Hepatocyte (in vitro differentiated cells): ENCODE measurements around the gene CAB39. TPM values are rescaled to one million over a fixed set of nuclear protein-coding genes. Genes with fewer than 3 reads are reported as not detected.

Experiments used
- DNase-seq: peaks from one replicate; pipeline ENCODE4 v3.0.0-alpha.2; 2016; ENCODE audit warnings: low spot score
- H2AFZ ChIP-seq: fragments of 200-600 bp; sonication (generic); 2 replicates; pipeline ENCODE4 v1.6.0; 2016; ENCODE audit warnings: antibody characterized with exemption, mild to moderate bottlenecking
- H3K27ac ChIP-seq: fragments of 200-600 bp; sonication (generic); 2 replicates; pipeline ENCODE4 v1.5.1; 2016; ENCODE audit warnings: mild to moderate bottlenecking
- H3K27me3 ChIP-seq: fragments of 200-600 bp; sonication (generic); 2 replicates; pipeline ENCODE4 v1.6.1; 2016
- H3K36me3 ChIP-seq: fragments of 200-600 bp; sonication (generic); replicated peaks from 2 replicates; pipeline ENCODE4 v1.5.1; 2016; ENCODE audit warnings: low read depth; ENCODE audit not compliant: insufficient read depth
- H3K4me1 ChIP-seq: fragments of 200-600 bp; sonication (generic); 2 replicates; pipeline ENCODE4 v1.5.1; 2016; ENCODE audit warnings: mild to moderate bottlenecking, moderate library complexity; ENCODE audit not compliant: insufficient read depth
- H3K4me2 ChIP-seq: fragments of 200-600 bp; sonication (generic); 2 replicates; pipeline ENCODE4 v1.6.0; 2016
- H3K4me3 ChIP-seq: fragments of 200-600 bp; sonication (generic); 2 replicates; pipeline ENCODE4 v1.5.1; 2016; ENCODE audit warnings: mild to moderate bottlenecking
- H3K79me2 ChIP-seq: fragments of 200-600 bp; sonication (generic); 2 replicates; pipeline ENCODE4 v1.6.0; 2017; ENCODE audit warnings: mild to moderate bottlenecking
- H3K9me2 ChIP-seq: fragments of 200-600 bp; sonication (generic); replicated peaks from 2 replicates; pipeline ENCODE4 v1.6.0; 2017; ENCODE audit warnings: mild to moderate bottlenecking; ENCODE audit not compliant: insufficient read depth
- H3K9me3 ChIP-seq: fragments of 200-600 bp; sonication (generic); 2 replicates; pipeline ENCODE4 v1.5.1; 2016; ENCODE audit warnings: low read depth, mild to moderate bottlenecking
- H4K20me1 ChIP-seq: fragments of 200-600 bp; sonication (generic); 2 replicates; pipeline ENCODE4 v1.6.0; 2016; ENCODE audit warnings: mild to moderate bottlenecking; ENCODE audit not compliant: insufficient read depth, poor library complexity, severe bottlenecking
- CTCF ChIP-seq: fragments of 200-600 bp; sonication (generic); IDR thresholded peaks from 2 replicates; pipeline ENCODE4 v1.5.1; 2016; ENCODE audit warnings: antibody characterized with exemption, mild to moderate bottlenecking; ENCODE audit not compliant: poor library complexity
- EZH2 ChIP-seq: fragments of 200-600 bp; sonication (generic); IDR thresholded peaks from 2 replicates; pipeline ENCODE4 v1.6.1; 2016; ENCODE audit warnings: antibody characterized with exemption, mild to moderate bottlenecking, borderline replicate concordance
- EZH2phosphoT487 ChIP-seq: fragments of 200-600 bp; sonication (generic); IDR thresholded peaks from one replicate; pipeline ENCODE4 v1.6.1; 2018; ENCODE audit warnings: antibody characterized with exemption, mild to moderate bottlenecking, low read depth, moderate library complexity; ENCODE audit not compliant: unreplicated experiment, severe bottlenecking
- WGBS: methylation state at CpG from one replicate; pipeline ENCODE4 v1.1.6; 2016; ENCODE audit warnings: low lambda C conversion rate; ENCODE audit errors: missing lambda C conversion rate; 5-methylcytosine and 5-hydroxymethylcytosine counted together
- polyA plus RNA-seq: library from polyadenylated mRNA; unstranded; fragments of >200 nt; fragmentation: Nextera tagmentation; extraction: Ambion mirVana; gene quantifications from 2 replicates; pipeline ENCODE4 v1.2.1, GENCODE V29; 2016
- total RNA-seq: library from RNA; depleted of rRNA; stranded (reverse); fragments of >200 nt; gene quantifications from 2 replicates; pipeline ENCODE4 v1.2.3, GENCODE V29; 2014

CAB39 gene
- total and polyA plus RNA-seq, 2 experiments from 2014 or later = 38.5 to 84.4 TPM

GRCh38 chr2:230758566-230759480, 46.2 kb downstream of the CAB39 start:
- no peak overlapping the region for H2AFZ ChIP-seq
- no peaks in the 10 kb centered on the region for H3K9me2 ChIP-seq
- peak overlapping the region; percentile 63 for H3K4me2 ChIP-seq
- TF ChIP-seq EZH2phosphoT487 = no peak
- no peak for TF ChIP-seq CTCF
- no peak for TF ChIP-seq EZH2
- peaks cover 85% of the 10 kb centered on the region for H3K79me2 ChIP-seq
- WGBS = 92% methylated on average over 6 of the region's 6 CpGs
- no peaks in the 10 kb centered on the region for H4K20me1 ChIP-seq
- DNase-seq = no peak
- no peaks in the 10 kb centered on the region for H3K9me3 ChIP-seq
- no peaks in the 10 kb centered on the region for H3K36me3 ChIP-seq
- peaks cover 38% of the 10 kb centered on the region for H3K4me1 ChIP-seq
- no peaks in the 10 kb centered on the region for H3K27me3 ChIP-seq
- H3K4me3 ChIP-seq = no peak overlapping the region
- H3K27ac ChIP-seq = peak overlapping the region; percentile 74

DNA sequence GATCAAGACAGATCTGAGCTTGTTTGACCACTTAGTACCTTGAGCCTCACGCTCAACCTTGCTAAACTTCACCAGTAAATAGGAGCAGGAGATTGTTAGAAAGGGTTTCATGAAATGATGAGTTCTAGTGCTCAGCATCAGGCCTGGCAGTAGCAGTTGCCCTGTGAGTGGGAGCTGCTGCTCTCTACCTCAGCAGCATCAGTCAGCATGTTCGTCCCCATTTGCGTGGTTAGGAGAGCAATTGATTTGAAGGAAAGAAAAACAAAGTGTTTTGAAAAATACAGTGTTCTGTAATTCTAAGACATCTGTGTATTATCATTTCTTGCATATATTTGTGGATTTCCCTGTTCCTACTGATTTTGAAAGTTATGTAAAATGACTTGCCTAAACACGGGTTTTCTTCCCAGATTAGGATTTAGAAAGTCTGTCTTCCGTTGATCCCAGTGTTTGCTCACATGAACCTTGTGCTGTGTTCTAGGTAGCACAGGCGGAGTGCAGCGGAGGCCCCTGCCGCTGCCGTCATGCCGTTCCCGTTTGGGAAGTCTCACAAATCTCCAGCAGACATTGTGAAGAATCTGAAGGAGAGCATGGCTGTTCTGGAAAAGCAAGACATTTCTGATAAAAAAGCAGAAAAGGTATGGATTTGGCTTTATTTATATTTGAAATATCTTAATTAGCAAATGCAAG, 47.0 kb downstream of the CAB39 start:
- peaks cover 38% of the 10 kb centered on the region for H3K4me1 ChIP-seq
- peak overlapping the region; percentile 63 for H3K4me2 ChIP-seq
- H3K9me2 ChIP-seq = no peaks in the 10 kb centered on the region
- TF ChIP-seq EZH2 = no peak
- no peak for TF ChIP-seq EZH2phosphoT487
- TF ChIP-seq CTCF = no peak
- H3K79me2 ChIP-seq = peaks cover 81% of the 10 kb centered on the region
- H3K36me3 ChIP-seq = no peaks in the 10 kb centered on the region
- no peak overlapping the region for H2AFZ ChIP-seq
- no peaks in the 10 kb centered on the region for H3K9me3 ChIP-seq
- no peaks in the 10 kb centered on the region for H4K20me1 ChIP-seq
- 60% methylated on average over 11 of the region's 11 CpGs for WGBS
- peak overlapping the region; percentile 74 for H3K27ac ChIP-seq
- H3K4me3 ChIP-seq = no peak overlapping the region
- H3K27me3 ChIP-seq = no peaks in the 10 kb centered on the region
- DNase-seq = peak; percentile 35

- H3K4me3 ChIP-seq = no peak overlapping the region
- H3K27me3 ChIP-seq = no peaks in the 10 kb centered on the region
- H3K79me2 ChIP-seq = peaks cover 79% of the 10 kb centered on the region
- no peaks in the 10 kb centered on the region for H3K36me3 ChIP-seq
- WGBS = 97% methylated on average over 8 of the region's 8 CpGs
- no peaks in the 10 kb centered on the region for H3K9me2 ChIP-seq
- no peak overlapping the region for H2AFZ ChIP-seq
- H4K20me1 ChIP-seq = no peaks in the 10 kb centered on the region
- no peak for TF ChIP-seq CTCF
- no peak for TF ChIP-seq EZH2
- TF ChIP-seq EZH2phosphoT487 = no peak
- H3K4me1 ChIP-seq = peaks cover 29% of the 10 kb centered on the region
- no peaks in the 10 kb centered on the region for H3K9me3 ChIP-seq
- H3K4me2 ChIP-seq = no peak overlapping the region
- DNase-seq = no peak
- H3K27ac ChIP-seq = no peak overlapping the region
Observed at GRCh38 chr2:230761704-230762103, 49.1 kb downstream of the CAB39 start.
